Trophoblast cell (in vitro differentiated cells and primary cell): ENCODE data around the gene AGMO.

Experiments used
- DNase-seq, 2 donors: peaks; one replicate each; pipeline ENCODE4 v3.0.0-alpha.2; 2016
- H2AFZ ChIP-seq: 2 replicates; pipeline ENCODE4 v1.6.1; 2013; ENCODE audit warnings: low read length, moderate library complexity, mild to moderate bottlenecking; ENCODE audit not compliant: insufficient read depth, poor library complexity
- H2AK5ac ChIP-seq: 2 replicates; pipeline ENCODE4 v1.6.1; 2013; ENCODE audit warnings: mild to moderate bottlenecking, low read length
- H2BK120ac ChIP-seq: 2 replicates; pipeline ENCODE4 v1.6.1; 2013; ENCODE audit warnings: low read length, mild to moderate bottlenecking, moderate library complexity; ENCODE audit not compliant: insufficient read depth, poor library complexity
- H2BK12ac ChIP-seq: 2 replicates; pipeline ENCODE4 v1.6.1; 2013; ENCODE audit warnings: mild to moderate bottlenecking, low read length, moderate library complexity
- H2BK5ac ChIP-seq: 2 replicates; pipeline ENCODE4 v1.6.1; 2013; ENCODE audit warnings: low read length, low read depth, moderate library complexity, mild to moderate bottlenecking; ENCODE audit not compliant: poor library complexity
- H3K14ac ChIP-seq: 2 replicates; pipeline ENCODE4 v1.6.1; 2013; ENCODE audit warnings: mild to moderate bottlenecking, low read length
- H3K18ac ChIP-seq: 2 replicates; pipeline ENCODE4 v1.6.1; 2013; ENCODE audit warnings: mild to moderate bottlenecking, low read length
- H3K23ac ChIP-seq: 2 replicates; pipeline ENCODE4 v1.6.1; 2013; ENCODE audit warnings: low read length
- H3K27ac ChIP-seq: 2 replicates; pipeline ENCODE4 v1.5.1; 2013; ENCODE audit warnings: low read depth, mild to moderate bottlenecking, inconsistent platforms, low read length, moderate library complexity
- H3K27me3 ChIP-seq: 2 replicates; pipeline ENCODE4 v1.6.1; 2013; ENCODE audit warnings: inconsistent platforms, mild to moderate bottlenecking, low read length, moderate library complexity; ENCODE audit not compliant: insufficient read depth
- H3K36me3 ChIP-seq, 2 experiments: 1 replicate in 1 of 2; 2 replicates in 1 of 2; pipeline ENCODE4 v1.6.1; 2013; ENCODE audit warnings: low read length in 2 of 2, mild to moderate bottlenecking in 2 of 2, moderate library complexity in 1 of 2; ENCODE audit not compliant: insufficient read depth in 2 of 2, control insufficient read depth in 1 of 2
- H3K4ac ChIP-seq: 2 replicates; pipeline ENCODE4 v1.6.1; 2013; ENCODE audit warnings: low read depth, mild to moderate bottlenecking, low read length, moderate library complexity
- H3K4me1 ChIP-seq, 2 experiments: 1 replicate in 1 of 2; 2 replicates in 1 of 2; pipeline ENCODE4 v1.6.1; 2013; ENCODE audit warnings: low read length in 2 of 2, mild to moderate bottlenecking in 2 of 2, moderate library complexity in 1 of 2; ENCODE audit not compliant: insufficient read depth in 2 of 2, control insufficient read depth in 1 of 2
- H3K4me2 ChIP-seq: 2 replicates; pipeline ENCODE4 v1.6.1; 2013; ENCODE audit warnings: inconsistent platforms, mild to moderate bottlenecking, low read length, moderate library complexity
- H3K4me3 ChIP-seq: 2 replicates; pipeline ENCODE4 v1.5.1; 2013; ENCODE audit warnings: mild to moderate bottlenecking, low read depth, low read length, inconsistent platforms
- H3K79me1 ChIP-seq: one replicate; pipeline ENCODE4 v1.6.1; 2013; ENCODE audit warnings: low read length
- H3K79me2 ChIP-seq: 2 replicates; pipeline ENCODE4 v1.6.1; 2013; ENCODE audit warnings: low read length, mild to moderate bottlenecking; ENCODE audit not compliant: control insufficient read depth, insufficient read depth, poor library complexity
- H3K9ac ChIP-seq: 2 replicates; pipeline ENCODE4 v1.6.1; 2013; ENCODE audit warnings: mild to moderate bottlenecking, low read length
- H3K9me3 ChIP-seq: 2 replicates; pipeline ENCODE4 v1.6.1; 2013; ENCODE audit warnings: low read depth, mild to moderate bottlenecking, control low read depth, inconsistent platforms, low read length; ENCODE audit not compliant: insufficient read depth
- H4K12ac ChIP-seq: 2 replicates; pipeline ENCODE4 v1.6.1; 2013; ENCODE audit warnings: low read depth, mild to moderate bottlenecking, low read length, moderate library complexity
- H4K8ac ChIP-seq: 2 replicates; pipeline ENCODE4 v1.6.1; 2013; ENCODE audit warnings: low read depth, mild to moderate bottlenecking, low read length, moderate library complexity
- H4K91ac ChIP-seq: one replicate; pipeline ENCODE4 v1.6.1; 2013; ENCODE audit warnings: low read depth, mild to moderate bottlenecking, low read length, moderate library complexity
- WGBS: extraction: QIAGEN DNeasy Blood & Tissue Kit; methylation state at CpG from one replicate; pipeline ENCODE4 v1.1.7; 2013; ENCODE audit warnings: missing lambda C conversion rate; ENCODE audit not compliant: insufficient read length, insufficient coverage; ENCODE audit errors: extremely low coverage; 5-methylcytosine and 5-hydroxymethylcytosine counted together

Gene AGMO

DNA sequence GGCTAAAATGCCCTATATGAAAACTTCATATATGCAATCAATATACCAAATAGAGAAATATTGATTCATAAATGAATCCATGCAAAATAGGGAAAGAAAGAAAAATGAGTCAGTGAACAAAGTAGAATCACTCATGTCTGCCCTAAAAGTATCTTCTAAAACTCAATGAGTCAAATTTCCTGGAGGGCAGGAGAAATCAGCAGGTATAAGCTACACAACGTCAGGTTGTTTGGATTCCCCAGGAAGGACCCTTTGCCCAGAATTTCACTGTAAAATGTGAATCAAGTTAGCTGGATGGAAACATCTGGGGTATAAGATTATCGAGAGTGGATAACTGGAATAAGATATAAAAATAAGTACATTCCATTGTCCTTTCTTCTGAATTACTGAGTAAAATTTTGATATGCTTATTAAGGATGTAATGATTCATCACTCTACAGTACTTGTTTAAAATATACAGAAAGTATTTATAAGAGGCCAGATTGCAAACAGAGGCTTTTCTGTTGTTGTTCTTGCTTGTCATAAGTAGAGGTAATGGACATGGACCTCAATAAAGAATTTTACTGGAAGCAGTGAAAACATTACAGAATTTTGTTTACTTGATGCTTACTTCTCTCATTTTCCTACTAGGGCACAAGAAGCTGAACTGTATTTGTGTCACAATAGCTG, 99.0 kb downstream of the AGMO start:
- Histone ChIP-seq H2BK5ac (no peak overlapping the region), H3K4me1 (no peaks in the 10 kb centered on the region), H3K36me3 (no peaks in the 10 kb centered on the region), H3K79me1 (no peaks in the 10 kb centered on the region), H3K27me3 (no peaks in the 10 kb centered on the region), H4K91ac (no peak overlapping the region), H3K4me3 (no peak overlapping the region), H2AK5ac (no peak overlapping the region), H3K27ac (no peak overlapping the region), H4K12ac (no peak overlapping the region), H3K4me2 (no peak overlapping the region), H3K9me3 (no peaks in the 10 kb centered on the region), H2BK120ac (no peak overlapping the region), H3K79me2 (no peaks in the 10 kb centered on the region), H2AFZ (no peak overlapping the region), H3K23ac (no peak overlapping the region), H3K14ac (no peak overlapping the region), H2BK12ac (no peak overlapping the region), H3K9ac (no peak overlapping the region), H3K18ac (no peak overlapping the region), H4K8ac (no peak overlapping the region), H3K4ac (no peak overlapping the region)
- WGBS = no CpG with 5 or more reads among the region's 2 CpGs
- DNase-seq = no peak

DNA sequence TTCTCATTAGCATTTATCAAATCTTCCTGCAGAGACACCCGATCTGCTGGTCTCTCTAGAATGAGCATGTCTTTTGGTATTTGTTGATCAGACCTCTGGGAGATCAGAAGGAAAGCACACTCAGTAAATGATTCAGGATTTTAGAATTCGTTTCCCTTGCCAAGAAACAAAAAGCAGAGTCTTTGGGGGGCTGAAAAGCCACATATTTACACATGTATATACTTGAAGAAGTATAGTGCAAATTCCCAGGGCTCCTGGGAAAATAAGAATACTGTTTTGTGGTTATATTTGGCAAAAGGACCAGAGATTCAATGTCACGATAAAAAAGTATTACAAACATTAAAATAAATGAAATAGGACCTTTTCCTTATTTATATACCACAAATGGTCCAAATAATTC, 100.2 kb downstream of the AGMO start:
- Histone ChIP-seq H3K79me2 (no peaks in the 10 kb centered on the region), H4K8ac (no peak overlapping the region), H2AK5ac (no peak overlapping the region), H3K4me1 (no peaks in the 10 kb centered on the region), H3K79me1 (no peaks in the 10 kb centered on the region), H3K18ac (no peak overlapping the region), H3K23ac (no peak overlapping the region), H3K4me3 (no peak overlapping the region), H2BK5ac (no peak overlapping the region), H3K14ac (no peak overlapping the region), H3K36me3 (no peaks in the 10 kb centered on the region), H3K27ac (no peak overlapping the region), H2AFZ (no peak overlapping the region), H3K4me2 (no peak overlapping the region), H4K91ac (no peak overlapping the region), H2BK120ac (no peak overlapping the region), H3K9ac (no peak overlapping the region), H3K27me3 (no peaks in the 10 kb centered on the region), H4K12ac (no peak overlapping the region), H3K4ac (no peak overlapping the region), H2BK12ac (no peak overlapping the region), H3K9me3 (no peaks in the 10 kb centered on the region)
- no peak for DNase-seq
- WGBS = no CpG with 5 or more reads among the region's 3 CpGs

DNA sequence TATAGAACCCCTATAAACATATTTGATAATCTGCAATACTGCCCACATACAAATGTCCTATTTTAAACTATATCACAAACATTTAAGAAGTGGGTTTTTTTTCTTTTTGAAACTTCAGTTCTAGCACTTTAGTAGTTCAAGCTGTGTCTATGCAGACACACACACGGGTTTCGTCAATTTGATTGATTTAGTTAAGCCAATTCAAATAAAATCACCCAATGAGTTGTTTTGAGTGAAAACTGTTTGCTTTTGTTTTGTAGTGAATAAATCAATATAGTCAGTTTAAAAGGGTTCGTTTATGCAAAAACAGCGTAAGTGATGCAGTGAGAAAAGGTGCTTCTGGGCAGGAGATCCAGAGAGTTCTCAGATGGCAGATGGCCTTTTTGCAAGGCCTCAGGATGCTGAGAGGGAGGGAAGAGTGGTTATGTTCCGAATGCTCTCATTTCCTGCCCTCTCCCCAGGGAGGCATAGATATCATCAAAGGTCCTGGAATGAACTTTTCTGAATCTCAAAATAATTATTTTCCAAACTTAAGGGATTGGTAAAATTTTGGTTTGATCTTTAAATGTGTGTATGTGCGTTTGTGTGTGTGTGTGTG, 102.7 kb downstream of the AGMO start:
- H3K36me3 ChIP-seq = no peaks in the 10 kb centered on the region
- no peak overlapping the region for H4K8ac ChIP-seq
- H3K79me2 ChIP-seq = no peaks in the 10 kb centered on the region
- no peak overlapping the region for H3K4ac ChIP-seq
- no peaks in the 10 kb centered on the region for H3K9me3 ChIP-seq
- H3K4me3 ChIP-seq = no peak overlapping the region
- H2AK5ac ChIP-seq = no peak overlapping the region
- no CpG with 5 or more reads among the region's 6 CpGs for WGBS
- no peak overlapping the region for H3K4me2 ChIP-seq
- no peak overlapping the region for H3K9ac ChIP-seq
- H3K23ac ChIP-seq = no peak overlapping the region
- H3K27me3 ChIP-seq = no peaks in the 10 kb centered on the region
- H3K18ac ChIP-seq = no peak overlapping the region
- H4K91ac ChIP-seq = no peak overlapping the region
- H2BK120ac ChIP-seq = no peak overlapping the region
- H3K79me1 ChIP-seq = no peaks in the 10 kb centered on the region
- H2AFZ ChIP-seq = no peak overlapping the region
- H3K4me1 ChIP-seq = no peaks in the 10 kb centered on the region
- no peak overlapping the region for H2BK5ac ChIP-seq
- no peak overlapping the region for H3K27ac ChIP-seq
- H2BK12ac ChIP-seq = no peak overlapping the region
- no peak overlapping the region for H4K12ac ChIP-seq
- DNase-seq = no peak
- no peak overlapping the region for H3K14ac ChIP-seq

GRCh38 chr7:15457990-15458955, 103.5 kb downstream of the AGMO start:
- Histone ChIP-seq H2AFZ (no peak overlapping the region), H3K14ac (no peak overlapping the region), H3K9ac (no peak overlapping the region), H3K23ac (no peak overlapping the region), H3K9me3 (no peaks in the 10 kb centered on the region), H3K79me1 (no peaks in the 10 kb centered on the region), H4K12ac (no peak overlapping the region), H2BK120ac (no peak overlapping the region), H3K4me3 (no peak overlapping the region), H4K91ac (no peak overlapping the region), H3K79me2 (no peaks in the 10 kb centered on the region), H3K18ac (no peak overlapping the region), H4K8ac (no peak overlapping the region), H3K4ac (no peak overlapping the region), H3K27ac (no peak overlapping the region), H3K4me1 (no peaks in the 10 kb centered on the region), H3K36me3 (no peaks in the 10 kb centered on the region), H2AK5ac (no peak overlapping the region), H2BK5ac (no peak overlapping the region), H3K27me3 (no peaks in the 10 kb centered on the region), H3K4me2 (no peak overlapping the region), H2BK12ac (no peak overlapping the region)
- no peak for DNase-seq
- WGBS = no CpG with 5 or more reads among the region's 3 CpGs
